ENCODE measurements around the gene ZNF132.
A peak's percentile ranks its signal among the peaks of the same experiment; 100 is the strongest.

Gene ZNF132

GRCh38 chr19:58428617-58429016 is 11.3 kb downstream of the ZNF132 start:
- TF ChIP-seq CTCF (IDR thresholded peaks at IDR 0.05; ENCODE audit: low read depth, low read length): no peak
- DNase-seq (ENCODE audit: low read depth in 2 of 2): no peak
- H3K4me3 ChIP-seq (replicated peaks in 1 of 2; ENCODE audit: low read depth in 2 of 2, low read length in 2 of 2): no peak overlapping the region

- DNase-seq (ENCODE audit: low read depth in 2 of 2): no peak
- TF ChIP-seq CTCF (IDR thresholded peaks at IDR 0.05; ENCODE audit: low read depth, low read length): no peak
- no peak overlapping the region for H3K4me3 ChIP-seq (replicated peaks in 1 of 2; ENCODE audit: low read depth in 2 of 2, low read length in 2 of 2)
Observed at GRCh38 chr19:58417071-58417470, 22.9 kb downstream of the ZNF132 start.

GRCh38 chr19:58416604-58417003 is 23.3 kb downstream of the ZNF132 start:
- TF ChIP-seq CTCF (IDR thresholded peaks at IDR 0.05; ENCODE audit: low read depth, low read length): no peak
- no peak overlapping the region for H3K4me3 ChIP-seq (replicated peaks in 1 of 2; ENCODE audit: low read depth in 2 of 2, low read length in 2 of 2)
- DNase-seq (ENCODE audit: low read depth in 2 of 2): no peak

GRCh38 chr19:58409010-58409790 is 30.8 kb downstream of the ZNF132 start:
- DNase-seq (ENCODE audit: low read depth in 2 of 2): peak in 1 of 2 donors; percentile 36
- H3K4me3 ChIP-seq (replicated peaks in 1 of 2; ENCODE audit: low read depth in 2 of 2, low read length in 2 of 2): peak overlapping the region; percentile 96
- TF ChIP-seq CTCF (IDR thresholded peaks at IDR 0.05; ENCODE audit: low read depth, low read length): no peak

- TF ChIP-seq CTCF (IDR thresholded peaks at IDR 0.05; ENCODE audit: low read depth, low read length): peak; percentile 4
- DNase-seq (ENCODE audit: low read depth in 2 of 2): peak; percentile 93 to 96
- H3K4me3 ChIP-seq (replicated peaks in 1 of 2; ENCODE audit: low read depth in 2 of 2, low read length in 2 of 2): peak within 1 kb of the TSS; percentile 96
Observed at GRCh38 chr19:58408152-58409009, 31.6 kb downstream of the ZNF132 start, which contains the start of gene ZNF584. Gene ZNF584, plus strand, starts transcription at chr19:58408649. Its CDS starts 499 bp downstream, at chr19:58409148.

- peak overlapping the region; percentile 96 for H3K4me3 ChIP-seq (replicated peaks in 1 of 2; ENCODE audit: low read depth in 2 of 2, low read length in 2 of 2)
- no peak for DNase-seq (ENCODE audit: low read depth in 2 of 2)
- no peak for TF ChIP-seq CTCF (IDR thresholded peaks at IDR 0.05; ENCODE audit: low read depth, low read length)
Observed at GRCh38 chr19:58407658-58408151, 32.2 kb downstream of the ZNF132 start.

Data from cardiac fibroblast (primary cell).